ENCODE data around the gene TMEM98. TPM values are rescaled to one million over a fixed set of nuclear protein-coding genes. Genes with fewer than 3 reads are reported as not detected.

Gene TMEM98
- total and polyA plus RNA-seq, 2 of the 8 experiments (the other 6 are each of a cell fraction or from before 2014, with no cell fraction given) = 86.1 to 232 TPM

GRCh38 chr17:32960815-32961214 lies 32.9 kb downstream of the TMEM98 start:
- Histone ChIP-seq H3K79me1 (ENCODE audit: low read depth, low read length) (no peaks in the 10 kb centered on the region), H2BK12ac (ENCODE audit: low read depth, low read length) (no peak overlapping the region), H2BK120ac (replicated peaks; ENCODE audit: low read depth, low read length) (no peak overlapping the region), H3K36me3 (ENCODE audit: control insufficient read depth in 2 of 4, insufficient read depth in 4 of 4, low read length in 3 of 4) (no peaks in the 10 kb centered on the region), H3K23ac (ENCODE audit: insufficient read length) (no peak overlapping the region), H3K4ac (replicated peaks; ENCODE audit: insufficient read length, low read depth, low read length) (no peak overlapping the region), H3K9ac (replicated peaks in 1 of 4; ENCODE audit: extremely low read depth in 1 of 4, low read depth in 3 of 4, low read length in 3 of 4) (no peak overlapping the region), H3K18ac (ENCODE audit: extremely low read depth, low read length) (no peak overlapping the region), H3K56ac (replicated peaks; ENCODE audit: insufficient read length, low read depth, low read length) (no peak overlapping the region), H3K27ac (ENCODE audit: low read depth, low read length) (no peak overlapping the region), H3K14ac (ENCODE audit: insufficient read length) (no peak overlapping the region), H3K4me3 (ENCODE audit: extremely low read depth in 1 of 4, insufficient read depth in 2 of 4, low read depth in 3 of 4, low read length in 4 of 4) (no peak overlapping the region), H2BK5ac (ENCODE audit: low read depth, low read length) (no peak overlapping the region), H3K79me2 (ENCODE audit: control insufficient read depth in 1 of 2, insufficient read depth in 2 of 2, low read length in 2 of 2) (no peaks in the 10 kb centered on the region), H3K4me2 (ENCODE audit: insufficient read depth in 1 of 2, low read depth in 2 of 2, low read length in 2 of 2) (no peak overlapping the region), H2AFZ (ENCODE audit: low read length) (no peak overlapping the region), H3K9me3 (ENCODE audit: insufficient read depth in 2 of 2, low read depth in 1 of 2, low read length in 1 of 2) (no peaks in the 10 kb centered on the region), H4K91ac (replicated peaks; ENCODE audit: insufficient read length, low read length) (no peak overlapping the region), H4K5ac (ENCODE audit: insufficient read length, low read depth, low read length) (no peak overlapping the region), H4K20me1 (replicated peaks in 1 of 2; ENCODE audit: control insufficient read depth in 1 of 2, insufficient read depth in 2 of 2, low read length in 2 of 2) (no peaks in the 10 kb centered on the region), H2BK20ac (ENCODE audit: low read length) (no peak overlapping the region), H2BK15ac (ENCODE audit: low read length) (no peak overlapping the region), H4K8ac (ENCODE audit: extremely low read depth, insufficient read depth, low read length) (no peak overlapping the region), H3K27me3 (replicated peaks in 1 of 4; ENCODE audit: control insufficient read depth in 3 of 4, extremely low read depth in 1 of 4, insufficient read depth in 3 of 4, low read length in 3 of 4) (no peaks in the 10 kb centered on the region), H3K4me1 (replicated peaks in 1 of 4; ENCODE audit: control insufficient read depth in 3 of 4, insufficient read depth in 4 of 4, low read length in 3 of 4) (no peaks in the 10 kb centered on the region), H2AK5ac (ENCODE audit: low read depth, low read length) (no peak overlapping the region), H3K23me2 (ENCODE audit: low read depth, low read length) (no peaks in the 10 kb centered on the region)
- DNase-seq (ENCODE audit: low read depth in 1 of 2, low spot score in 2 of 2) = no peak
- WGBS, 2 experiments (ENCODE audit: extremely low coverage in 1 of 2, insufficient coverage in 1 of 2, insufficient read length in 1 of 2, insufficient replicate concordance in 2 of 2, low coverage in 1 of 2, low lambda C conversion rate in 2 of 2, missing lambda C conversion rate in 1 of 2) = 78% methylated on average over 2 of the region's 2 CpGs; no CpG with 5 or more reads in 1 of the 2 experiments
- POLR2A ChIA-PET (ENCODE audit: partially characterized antibody) = interaction anchor here (0.7 kb wide), 1 partner anchor 9 kb away, joined by 4 read pairs; no protein-coding TSS in a partner anchor
- FAIRE-seq = no peak
- CTCF ChIA-PET (ENCODE audit: partially characterized antibody) = interaction anchor here (0.8 to 1.4 kb wide), 4 partner anchors 14 to 88 kb away, joined by 3 to 5 read pairs (median 4); no protein-coding TSS in a partner anchor
- TF ChIP-seq FOSL1 (IDR thresholded peaks at IDR 0.05; ENCODE audit: insufficient read depth, low read depth, low read length) (no peak), GTF2F1 (IDR thresholded peaks at IDR 0.05; ENCODE audit: borderline replicate concordance, low read depth, low read length) (no peak), SIX5 (IDR thresholded peaks at IDR 0.05; ENCODE audit: low read depth, low read length) (no peak), RBBP5 (IDR thresholded peaks at IDR 0.05; ENCODE audit: borderline replicate concordance, low read depth, low read length) (no peak), CREB1 (IDR thresholded peaks at IDR 0.05) (no peak), ATF2 (IDR thresholded peaks at IDR 0.05; ENCODE audit: low read length) (no peak), EP300 (IDR thresholded peaks at IDR 0.05; ENCODE audit: borderline replicate concordance in 1 of 2, low read depth in 2 of 2, low read length in 2 of 2) (no peak), NRF1 (IDR thresholded peaks at IDR 0.05; ENCODE audit: low read depth, low read length) (no peak), SIRT6 (IDR thresholded peaks at IDR 0.05; ENCODE audit: low read length) (no peak), KDM1A (IDR thresholded peaks at IDR 0.05; ENCODE audit: borderline replicate concordance, low read length) (no peak), BRCA1 (IDR thresholded peaks at IDR 0.05; ENCODE audit: low read depth, low read length) (no peak), SAP30 (IDR thresholded peaks at IDR 0.05; ENCODE audit: insufficient read depth, insufficient replicate concordance, low read length) (no peak), CHD1 (IDR thresholded peaks at IDR 0.05; ENCODE audit: low read depth, low read length) (no peak)
